SK-N-SH (cell line): ENCODE measurements around the gene GBX1. TPM values are rescaled to one million over a fixed set of nuclear protein-coding genes. Genes with fewer than 3 reads are reported as not detected.

Experiments used
- CTCF ChIA-PET: fragments of 300-600, 350-600 bp; formaldehyde crosslinking; extraction: SDS; loops from one replicate; lab custom pipeline; 2021; lab: Yijun Ruan, JAX
- POLR2A ChIA-PET: fragments of 350-600 bp; sonication (Branson Sonifier 250); formaldehyde crosslinking; extraction: SDS; loops from one replicate; lab custom pipeline; 2020; ENCODE audit warnings: antibody characterized with exemption, inconsistent platforms; lab: Yijun Ruan, JAX
- DNase-seq: peaks from one replicate; pipeline ENCODE4 v3.0.0; 2012
- H2AFZ ChIP-seq: fragments of 200-600 bp; sonication (generic); 2 replicates; pipeline ENCODE4 v1.8.1; 2016; ENCODE audit warnings: antibody characterized with exemption, mild to moderate bottlenecking, low read depth
- H3F3A ChIP-seq: fragments of 200-600 bp; sonication (generic); replicated peaks from 2 replicates; pipeline ENCODE3; 2016; ENCODE audit warnings: antibody characterized with exemption, mild to moderate bottlenecking; ENCODE audit not compliant: insufficient read depth
- H3K27ac ChIP-seq, 2 experiments: fragments of 200-500 bp in 1 of 2; fragments of 200-600 bp in 1 of 2; sonication (Bioruptor generic) in 1 of 2; sonication (generic), shearing (Covaris generic) in 1 of 2; 2 replicates each; pipeline versions ENCODE4 v1.5.1 to v1.6.1; 2014 to 2016; ENCODE audit warnings: low read depth in 2 of 2, inconsistent platforms in 1 of 2, low read length in 1 of 2, mild to moderate bottlenecking in 1 of 2, mixed read lengths in 1 of 2
- H3K27me3 ChIP-seq: fragments of 200-600 bp; sonication (generic), shearing (Covaris generic); 2 replicates; pipeline ENCODE4 v1.6.1; 2016; ENCODE audit warnings: mixed run types; ENCODE audit not compliant: insufficient read depth
- H3K36me3 ChIP-seq, 2 experiments: fragments of 200-500 bp in 1 of 2; fragments of 200-600 bp in 1 of 2; sonication (Bioruptor generic) in 1 of 2; sonication (generic) in 1 of 2; replicated peaks in 1 of 2; 2 replicates each; pipeline versions ENCODE3 to v1.5.1; 2014 to 2016; ENCODE audit warnings: low read length in 1 of 2, mild to moderate bottlenecking in 1 of 2; ENCODE audit not compliant: insufficient read depth in 2 of 2, control insufficient read depth in 1 of 2
- H3K4me1 ChIP-seq, 2 experiments: fragments of 200-500 bp in 1 of 2; fragments of 200-600 bp in 1 of 2; sonication (Bioruptor generic) in 1 of 2; sonication (generic), shearing (Covaris generic) in 1 of 2; 2 replicates each; pipeline versions ENCODE4 v1.5.1 to v1.6.1; 2014 to 2016; ENCODE audit warnings: low read depth in 1 of 2, low read length in 1 of 2, mixed run types in 1 of 2; ENCODE audit not compliant: insufficient read depth in 2 of 2, control insufficient read depth in 1 of 2
- H3K4me2 ChIP-seq: fragments of 200-600 bp; sonication (generic), shearing (Covaris generic); 2 replicates; pipeline ENCODE4 v1.6.1; 2017; ENCODE audit warnings: mixed run types
- H3K4me3 ChIP-seq, 2 experiments: fragments of 200-500 bp in 1 of 2; fragments of 200-600 bp in 1 of 2; sonication (Bioruptor generic) in 1 of 2; sonication (generic), shearing (Covaris generic) in 1 of 2; 2 replicates each; pipeline versions ENCODE4 v1.5.1 to v1.8.1; 2014 to 2016; ENCODE audit warnings: low read depth in 2 of 2, inconsistent platforms in 1 of 2, low read length in 1 of 2, mild to moderate bottlenecking in 1 of 2, mixed read lengths in 1 of 2, moderate library complexity in 1 of 2
- H3K79me2 ChIP-seq: fragments of 200-600 bp; sonication (generic); 2 replicates; pipeline ENCODE4 v1.8.1; 2017; ENCODE audit warnings: mild to moderate bottlenecking; ENCODE audit not compliant: insufficient read depth
- H3K9ac ChIP-seq: fragments of 200-600 bp; sonication (generic); 2 replicates; pipeline ENCODE4 v1.6.1; 2017; ENCODE audit warnings: mixed run types
- H3K9me2 ChIP-seq: fragments of 200-600 bp; sonication (generic); 2 replicates; pipeline ENCODE4 v1.6.1; 2017; ENCODE audit warnings: mixed run types
- H3K9me3 ChIP-seq: fragments of 200-600 bp; sonication (generic); 2 replicates; pipeline ENCODE4 v1.6.1; 2017; ENCODE audit warnings: mixed run types, mild to moderate bottlenecking, moderate library complexity
- H4K20me1 ChIP-seq: fragments of 200-600 bp; sonication (generic); 2 replicates; pipeline ENCODE4 v1.6.1; 2017; ENCODE audit warnings: mild to moderate bottlenecking, mixed run types; ENCODE audit not compliant: insufficient read depth
- ELF1 ChIP-seq: IDR thresholded peaks from 2 replicates; pipeline ENCODE4 v1.4.0; 2012
- GATA2 ChIP-seq: sonication (generic); formaldehyde crosslinking; IDR thresholded peaks from 2 replicates; pipeline ENCODE4 v1.5.0; 2020; ENCODE audit warnings: mild to moderate bottlenecking, missing genetic modification reagents
- MXI1 ChIP-seq: IDR thresholded peaks from 2 replicates; pipeline ENCODE4 v1.6.1; 2012; ENCODE audit warnings: mild to moderate bottlenecking, low read depth, low read length, improper control_type of control experiment
- POLR2AphosphoS5 ChIP-seq: IDR thresholded peaks from 2 replicates; pipeline ENCODE4 v1.6.1; 2012; ENCODE audit warnings: low read depth, low read length
- RAD21 ChIP-seq: IDR thresholded peaks from 2 replicates; pipeline ENCODE4 v1.6.1; 2012; ENCODE audit warnings: mild to moderate bottlenecking, low read length
- TAF1 ChIP-seq: IDR thresholded peaks from 2 replicates; pipeline ENCODE4 v1.6.1; 2012; ENCODE audit warnings: low read depth, mild to moderate bottlenecking, low read length, moderate library complexity, borderline replicate concordance
- TEAD4 ChIP-seq: IDR thresholded peaks from 2 replicates; pipeline ENCODE4 v1.4.0; 2012; ENCODE audit warnings: mild to moderate bottlenecking, borderline replicate concordance; ENCODE audit not compliant: insufficient read depth
- YY1 ChIP-seq: IDR thresholded peaks from 2 replicates; pipeline ENCODE4 v1.4.0; 2012; ENCODE audit warnings: low read depth, mild to moderate bottlenecking
- WGBS: methylation state at CpG from one replicate; pipeline ENCODE4 v1.1.6; 2017; ENCODE audit warnings: low lambda C conversion rate; 5-methylcytosine and 5-hydroxymethylcytosine counted together
- polyA plus RNA-seq, 3 experiments: library from polyadenylated mRNA; depleted of rRNA; stranded (reverse); fragments of >200 nt; gene quantifications; 2 replicates each; pipeline ENCODE4 v1.2.3, GENCODE V29; 2012
- TF ChIP-seq, protein P1 (sequence below): IDR thresholded peaks from 2 replicates; pipeline ENCODE4; 2012
- TF ChIP-seq, protein P2 (sequence below): IDR thresholded peaks from 2 replicates; pipeline ENCODE4 v1.6.1; 2012; ENCODE audit warnings: mild to moderate bottlenecking, low read depth, low read length, moderate library complexity
- TF ChIP-seq, protein P3 (sequence below): fragments of 150-350 bp; IDR thresholded peaks from 2 replicates; pipeline ENCODE4 v1.6.1; 2016; ENCODE audit warnings: mild to moderate bottlenecking, low read depth, low read length
- TF ChIP-seq, protein P4 (sequence below): IDR thresholded peaks from 2 replicates; pipeline ENCODE4 v1.4.0; 2012; ENCODE audit warnings: low read depth
- TF ChIP-seq, protein P5 (sequence below): fragments of 200-600 bp; sonication (generic); IDR thresholded peaks from 2 replicates; pipeline ENCODE4 v1.6.1; 2017; ENCODE audit warnings: antibody characterized with exemption, mild to moderate bottlenecking, moderate library complexity
- TF ChIP-seq, protein P6 (sequence below): IDR thresholded peaks from 2 replicates; pipeline ENCODE4 v1.4.0; 2012; ENCODE audit warnings: low read depth, borderline replicate concordance
- TF ChIP-seq, protein P7 (sequence below): IDR thresholded peaks from 2 replicates; pipeline ENCODE4 v1.4.0; 2012; ENCODE audit warnings: low read depth, borderline replicate concordance
- TF ChIP-seq, protein P8 (sequence below): fragments of 150-350 bp; IDR thresholded peaks from 2 replicates; pipeline ENCODE4 v1.6.1; 2017; ENCODE audit warnings: antibody characterized with exemption, low read length, low read depth, borderline replicate concordance

Gene GBX1
- polyA plus RNA-seq, 1 of the 3 experiments (the other 2 are of a cell fraction): not detected

DNA sequence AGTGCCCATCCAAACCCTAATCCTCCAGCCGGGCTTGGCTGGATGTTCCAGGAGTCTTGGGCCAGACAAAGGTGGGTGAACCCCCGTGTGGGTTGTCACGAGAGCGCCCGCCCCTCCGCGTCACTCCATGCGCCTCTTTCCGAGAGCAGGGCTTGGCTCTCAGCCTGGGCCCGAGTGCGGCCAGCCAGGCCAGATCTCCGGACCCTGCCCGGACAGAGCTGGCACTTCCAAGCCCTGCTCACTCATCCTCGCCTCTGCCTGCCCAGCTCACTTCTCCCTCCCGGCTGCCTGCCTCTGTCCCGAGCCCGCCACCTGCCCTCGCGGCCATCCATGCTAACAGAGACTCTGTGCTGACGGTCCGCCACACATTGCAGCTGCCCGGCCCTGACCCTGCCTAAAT is 46.6 kb downstream of the GBX1 start (continued):
- TF ChIP-seq, protein P1, sequence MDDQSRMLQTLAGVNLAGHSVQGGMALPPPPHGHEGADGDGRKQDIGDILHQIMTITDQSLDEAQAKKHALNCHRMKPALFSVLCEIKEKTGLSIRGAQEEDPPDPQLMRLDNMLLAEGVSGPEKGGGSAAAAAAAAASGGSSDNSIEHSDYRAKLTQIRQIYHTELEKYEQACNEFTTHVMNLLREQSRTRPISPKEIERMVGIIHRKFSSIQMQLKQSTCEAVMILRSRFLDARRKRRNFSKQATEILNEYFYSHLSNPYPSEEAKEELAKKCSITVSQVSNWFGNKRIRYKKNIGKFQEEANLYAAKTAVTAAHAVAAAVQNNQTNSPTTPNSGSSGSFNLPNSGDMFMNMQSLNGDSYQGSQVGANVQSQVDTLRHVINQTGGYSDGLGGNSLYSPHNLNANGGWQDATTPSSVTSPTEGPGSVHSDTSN: no peak

DNA sequence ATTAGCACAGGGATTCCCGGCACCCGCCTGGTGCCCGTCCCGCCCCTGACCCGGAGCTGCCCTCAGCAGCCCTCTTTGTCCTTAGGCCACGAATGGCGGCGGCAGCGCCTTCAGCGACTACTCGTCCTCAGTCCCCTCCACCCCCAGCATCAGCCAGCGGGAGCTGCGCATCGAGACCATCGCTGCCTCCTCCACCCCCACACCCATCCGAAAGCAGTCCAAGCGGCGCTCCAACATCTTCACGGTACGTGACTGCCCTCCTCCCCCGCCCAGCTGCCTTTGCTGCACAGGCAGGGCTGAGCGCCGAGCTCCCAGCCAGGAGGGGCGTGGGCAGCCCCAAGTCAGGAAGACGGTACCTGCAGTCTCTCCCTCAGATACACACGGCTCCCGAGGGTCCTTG is 47.6 kb downstream of the GBX1 start:
- DNase-seq: no peak
- CTCF ChIA-PET: interaction anchor here (0.6 to 18.0 kb wide), 17 partner anchors 8 to 191 kb away, joined by 3 to 243 read pairs (median 4); partner anchors contain the start of genes AGAP3 and GBX1
- 94% methylated on average over 22 of the region's 27 CpGs for WGBS
- Histone ChIP-seq H3K4me2 (no peak overlapping the region), H2AFZ (no peak overlapping the region), H3K4me3 (no peak overlapping the region), H4K20me1 (peaks cover 36% of the 10 kb centered on the region), H3K36me3 (peaks cover 24 to 68% of the 10 kb centered on the region in 2 experiments), H3K27ac (no peak overlapping the region), H3K27me3 (no peaks in the 10 kb centered on the region), H3K9me2 (no peaks in the 10 kb centered on the region), H3F3A (peaks cover 4% of the 10 kb centered on the region), H3K9ac (no peak overlapping the region), H3K79me2 (peaks cover 42% of the 10 kb centered on the region), H3K9me3 (no peaks in the 10 kb centered on the region), H3K4me1 (peaks cover 5 to 11% of the 10 kb centered on the region in 2 experiments; a peak in 3 of 4 replicates)
- TF ChIP-seq, protein P2, sequence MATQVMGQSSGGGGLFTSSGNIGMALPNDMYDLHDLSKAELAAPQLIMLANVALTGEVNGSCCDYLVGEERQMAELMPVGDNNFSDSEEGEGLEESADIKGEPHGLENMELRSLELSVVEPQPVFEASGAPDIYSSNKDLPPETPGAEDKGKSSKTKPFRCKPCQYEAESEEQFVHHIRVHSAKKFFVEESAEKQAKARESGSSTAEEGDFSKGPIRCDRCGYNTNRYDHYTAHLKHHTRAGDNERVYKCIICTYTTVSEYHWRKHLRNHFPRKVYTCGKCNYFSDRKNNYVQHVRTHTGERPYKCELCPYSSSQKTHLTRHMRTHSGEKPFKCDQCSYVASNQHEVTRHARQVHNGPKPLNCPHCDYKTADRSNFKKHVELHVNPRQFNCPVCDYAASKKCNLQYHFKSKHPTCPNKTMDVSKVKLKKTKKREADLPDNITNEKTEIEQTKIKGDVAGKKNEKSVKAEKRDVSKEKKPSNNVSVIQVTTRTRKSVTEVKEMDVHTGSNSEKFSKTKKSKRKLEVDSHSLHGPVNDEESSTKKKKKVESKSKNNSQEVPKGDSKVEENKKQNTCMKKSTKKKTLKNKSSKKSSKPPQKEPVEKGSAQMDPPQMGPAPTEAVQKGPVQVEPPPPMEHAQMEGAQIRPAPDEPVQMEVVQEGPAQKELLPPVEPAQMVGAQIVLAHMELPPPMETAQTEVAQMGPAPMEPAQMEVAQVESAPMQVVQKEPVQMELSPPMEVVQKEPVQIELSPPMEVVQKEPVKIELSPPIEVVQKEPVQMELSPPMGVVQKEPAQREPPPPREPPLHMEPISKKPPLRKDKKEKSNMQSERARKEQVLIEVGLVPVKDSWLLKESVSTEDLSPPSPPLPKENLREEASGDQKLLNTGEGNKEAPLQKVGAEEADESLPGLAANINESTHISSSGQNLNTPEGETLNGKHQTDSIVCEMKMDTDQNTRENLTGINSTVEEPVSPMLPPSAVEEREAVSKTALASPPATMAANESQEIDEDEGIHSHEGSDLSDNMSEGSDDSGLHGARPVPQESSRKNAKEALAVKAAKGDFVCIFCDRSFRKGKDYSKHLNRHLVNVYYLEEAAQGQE: no peak
- no peak for TF ChIP-seq TAF1
- TF ChIP-seq TEAD4: no peak
- TF ChIP-seq, protein P3, sequence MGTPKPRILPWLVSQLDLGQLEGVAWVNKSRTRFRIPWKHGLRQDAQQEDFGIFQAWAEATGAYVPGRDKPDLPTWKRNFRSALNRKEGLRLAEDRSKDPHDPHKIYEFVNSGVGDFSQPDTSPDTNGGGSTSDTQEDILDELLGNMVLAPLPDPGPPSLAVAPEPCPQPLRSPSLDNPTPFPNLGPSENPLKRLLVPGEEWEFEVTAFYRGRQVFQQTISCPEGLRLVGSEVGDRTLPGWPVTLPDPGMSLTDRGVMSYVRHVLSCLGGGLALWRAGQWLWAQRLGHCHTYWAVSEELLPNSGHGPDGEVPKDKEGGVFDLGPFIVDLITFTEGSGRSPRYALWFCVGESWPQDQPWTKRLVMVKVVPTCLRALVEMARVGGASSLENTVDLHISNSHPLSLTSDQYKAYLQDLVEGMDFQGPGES: no peak
- no peak for TF ChIP-seq YY1
- no peak for TF ChIP-seq POLR2AphosphoS5
- TF ChIP-seq, protein P4, sequence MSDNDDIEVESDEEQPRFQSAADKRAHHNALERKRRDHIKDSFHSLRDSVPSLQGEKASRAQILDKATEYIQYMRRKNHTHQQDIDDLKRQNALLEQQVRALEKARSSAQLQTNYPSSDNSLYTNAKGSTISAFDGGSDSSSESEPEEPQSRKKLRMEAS: no peak
- no peak for TF ChIP-seq GATA2
- TF ChIP-seq, protein P5, sequence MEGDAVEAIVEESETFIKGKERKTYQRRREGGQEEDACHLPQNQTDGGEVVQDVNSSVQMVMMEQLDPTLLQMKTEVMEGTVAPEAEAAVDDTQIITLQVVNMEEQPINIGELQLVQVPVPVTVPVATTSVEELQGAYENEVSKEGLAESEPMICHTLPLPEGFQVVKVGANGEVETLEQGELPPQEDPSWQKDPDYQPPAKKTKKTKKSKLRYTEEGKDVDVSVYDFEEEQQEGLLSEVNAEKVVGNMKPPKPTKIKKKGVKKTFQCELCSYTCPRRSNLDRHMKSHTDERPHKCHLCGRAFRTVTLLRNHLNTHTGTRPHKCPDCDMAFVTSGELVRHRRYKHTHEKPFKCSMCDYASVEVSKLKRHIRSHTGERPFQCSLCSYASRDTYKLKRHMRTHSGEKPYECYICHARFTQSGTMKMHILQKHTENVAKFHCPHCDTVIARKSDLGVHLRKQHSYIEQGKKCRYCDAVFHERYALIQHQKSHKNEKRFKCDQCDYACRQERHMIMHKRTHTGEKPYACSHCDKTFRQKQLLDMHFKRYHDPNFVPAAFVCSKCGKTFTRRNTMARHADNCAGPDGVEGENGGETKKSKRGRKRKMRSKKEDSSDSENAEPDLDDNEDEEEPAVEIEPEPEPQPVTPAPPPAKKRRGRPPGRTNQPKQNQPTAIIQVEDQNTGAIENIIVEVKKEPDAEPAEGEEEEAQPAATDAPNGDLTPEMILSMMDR: no peak
- TF ChIP-seq, protein P6, sequence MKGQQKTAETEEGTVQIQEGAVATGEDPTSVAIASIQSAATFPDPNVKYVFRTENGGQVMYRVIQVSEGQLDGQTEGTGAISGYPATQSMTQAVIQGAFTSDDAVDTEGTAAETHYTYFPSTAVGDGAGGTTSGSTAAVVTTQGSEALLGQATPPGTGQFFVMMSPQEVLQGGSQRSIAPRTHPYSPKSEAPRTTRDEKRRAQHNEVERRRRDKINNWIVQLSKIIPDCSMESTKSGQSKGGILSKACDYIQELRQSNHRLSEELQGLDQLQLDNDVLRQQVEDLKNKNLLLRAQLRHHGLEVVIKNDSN: no peak
- TF ChIP-seq, protein P7, sequence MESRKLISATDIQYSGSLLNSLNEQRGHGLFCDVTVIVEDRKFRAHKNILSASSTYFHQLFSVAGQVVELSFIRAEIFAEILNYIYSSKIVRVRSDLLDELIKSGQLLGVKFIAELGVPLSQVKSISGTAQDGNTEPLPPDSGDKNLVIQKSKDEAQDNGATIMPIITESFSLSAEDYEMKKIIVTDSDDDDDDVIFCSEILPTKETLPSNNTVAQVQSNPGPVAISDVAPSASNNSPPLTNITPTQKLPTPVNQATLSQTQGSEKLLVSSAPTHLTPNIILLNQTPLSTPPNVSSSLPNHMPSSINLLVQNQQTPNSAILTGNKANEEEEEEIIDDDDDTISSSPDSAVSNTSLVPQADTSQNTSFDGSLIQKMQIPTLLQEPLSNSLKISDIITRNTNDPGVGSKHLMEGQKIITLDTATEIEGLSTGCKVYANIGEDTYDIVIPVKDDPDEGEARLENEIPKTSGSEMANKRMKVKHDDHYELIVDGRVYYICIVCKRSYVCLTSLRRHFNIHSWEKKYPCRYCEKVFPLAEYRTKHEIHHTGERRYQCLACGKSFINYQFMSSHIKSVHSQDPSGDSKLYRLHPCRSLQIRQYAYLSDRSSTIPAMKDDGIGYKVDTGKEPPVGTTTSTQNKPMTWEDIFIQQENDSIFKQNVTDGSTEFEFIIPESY: no peak
- TF ChIP-seq, protein P8, sequence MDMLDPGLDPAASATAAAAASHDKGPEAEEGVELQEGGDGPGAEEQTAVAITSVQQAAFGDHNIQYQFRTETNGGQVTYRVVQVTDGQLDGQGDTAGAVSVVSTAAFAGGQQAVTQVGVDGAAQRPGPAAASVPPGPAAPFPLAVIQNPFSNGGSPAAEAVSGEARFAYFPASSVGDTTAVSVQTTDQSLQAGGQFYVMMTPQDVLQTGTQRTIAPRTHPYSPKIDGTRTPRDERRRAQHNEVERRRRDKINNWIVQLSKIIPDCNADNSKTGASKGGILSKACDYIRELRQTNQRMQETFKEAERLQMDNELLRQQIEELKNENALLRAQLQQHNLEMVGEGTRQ: no peak
- no peak for TF ChIP-seq MXI1
- no peak for TF ChIP-seq ELF1
- TF ChIP-seq RAD21: no peak
- POLR2A ChIA-PET: no interaction called here
